Mammary epithelial cell (primary cell): Measurements from ENCODE around the gene WDR46.

Experiments
- EZH2 ChIP-seq: IDR thresholded peaks from 2 replicates; pipeline ENCODE4 v1.6.1; 2012; ENCODE audit warnings: low read length, inconsistent platforms, borderline replicate concordance
- TF ChIP-seq, protein P1 (sequence below), 2 donors: IDR thresholded peaks in 1 of 2; conservative IDR thresholded peaks in 1 of 2; 2 replicates each; pipeline ENCODE4 v1.5.1; 2011 to 2012; ENCODE audit warnings: inconsistent platforms in 2 of 2, low read length in 2 of 2, mild to moderate bottlenecking in 2 of 2, control low read depth in 1 of 2, low read depth in 1 of 2; ENCODE audit not compliant: insufficient read depth in 1 of 2; ENCODE audit errors: extremely low read depth in 1 of 2

DNA sequence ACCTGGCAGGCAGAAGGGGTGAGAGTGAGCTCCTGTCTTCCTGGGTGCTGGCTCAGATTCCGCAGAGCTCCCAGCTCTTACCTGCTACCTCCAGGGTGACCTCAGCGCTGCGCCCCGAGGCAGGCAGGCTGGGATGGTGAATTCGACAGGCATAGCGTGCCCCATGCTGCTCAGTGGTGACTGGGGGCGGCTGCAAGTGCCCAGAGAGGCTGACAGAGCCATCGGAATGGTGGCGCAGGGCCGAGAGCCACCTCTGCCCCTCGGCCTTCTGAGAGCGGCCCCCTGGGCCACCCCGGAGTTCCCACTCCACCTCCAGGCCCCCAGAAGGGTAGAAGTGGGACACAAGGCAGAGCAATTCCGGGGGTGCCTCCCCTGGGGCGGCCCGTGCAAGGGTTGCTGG is 15.2 kb upstream of the WDR46 start:
- TF ChIP-seq EZH2, result no peak
- TF ChIP-seq, protein P1, sequence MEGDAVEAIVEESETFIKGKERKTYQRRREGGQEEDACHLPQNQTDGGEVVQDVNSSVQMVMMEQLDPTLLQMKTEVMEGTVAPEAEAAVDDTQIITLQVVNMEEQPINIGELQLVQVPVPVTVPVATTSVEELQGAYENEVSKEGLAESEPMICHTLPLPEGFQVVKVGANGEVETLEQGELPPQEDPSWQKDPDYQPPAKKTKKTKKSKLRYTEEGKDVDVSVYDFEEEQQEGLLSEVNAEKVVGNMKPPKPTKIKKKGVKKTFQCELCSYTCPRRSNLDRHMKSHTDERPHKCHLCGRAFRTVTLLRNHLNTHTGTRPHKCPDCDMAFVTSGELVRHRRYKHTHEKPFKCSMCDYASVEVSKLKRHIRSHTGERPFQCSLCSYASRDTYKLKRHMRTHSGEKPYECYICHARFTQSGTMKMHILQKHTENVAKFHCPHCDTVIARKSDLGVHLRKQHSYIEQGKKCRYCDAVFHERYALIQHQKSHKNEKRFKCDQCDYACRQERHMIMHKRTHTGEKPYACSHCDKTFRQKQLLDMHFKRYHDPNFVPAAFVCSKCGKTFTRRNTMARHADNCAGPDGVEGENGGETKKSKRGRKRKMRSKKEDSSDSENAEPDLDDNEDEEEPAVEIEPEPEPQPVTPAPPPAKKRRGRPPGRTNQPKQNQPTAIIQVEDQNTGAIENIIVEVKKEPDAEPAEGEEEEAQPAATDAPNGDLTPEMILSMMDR (conservative IDR thresholded peaks at IDR 0.05 in 1 of 2, IDR thresholded peaks at IDR 0.05 in 1 of 2; ENCODE audit: extremely low read depth in 1 of 2, insufficient read depth in 1 of 2, low read depth in 1 of 2, low read length in 2 of 2), result no peak
